GM12865 (cell line): ENCODE data around the gene TBC1D4.
"Not testable (repeated sequence)": the region's sequence is repeated elsewhere in the genome, so short reads cannot be mapped to it uniquely, and the experiment has no call there.

Source experiments
- DNase-seq: peaks from one replicate; pipeline ENCODE4 v3.0.0; 2010; ENCODE audit warnings: low read depth
- H3K4me3 ChIP-seq: 2 replicates; pipeline ENCODE4 v1.5.1; 2011; ENCODE audit warnings: mild to moderate bottlenecking, low read depth, low read length, control low read depth
- TF ChIP-seq, protein P1 (sequence below): IDR thresholded peaks from 2 replicates; pipeline ENCODE4 v1.5.1; 2011; ENCODE audit warnings: low read length, control low read depth, low read depth, inconsistent platforms; ENCODE audit not compliant: insufficient read depth; ENCODE audit errors: missing control alignments

Gene TBC1D4

DNA sequence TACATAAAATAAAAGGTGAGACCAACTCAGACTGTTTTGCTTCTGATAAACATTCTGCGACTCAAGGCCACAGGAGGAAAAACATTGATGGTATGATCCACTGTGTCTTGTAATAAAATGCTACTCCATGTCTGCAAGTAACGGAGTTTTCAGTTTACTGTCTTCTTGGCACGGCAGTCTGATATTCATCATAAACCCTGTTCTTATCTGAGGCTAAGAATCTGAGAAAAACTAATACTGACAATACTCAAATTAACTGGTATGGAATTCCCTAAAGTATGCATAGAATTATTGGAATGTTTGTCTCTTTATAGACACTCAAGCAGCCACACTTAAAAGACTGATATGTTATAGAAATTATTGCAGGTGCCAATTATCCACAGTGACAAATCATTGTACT, 125.5 kb downstream of the TBC1D4 start:
- TF ChIP-seq, protein P1, sequence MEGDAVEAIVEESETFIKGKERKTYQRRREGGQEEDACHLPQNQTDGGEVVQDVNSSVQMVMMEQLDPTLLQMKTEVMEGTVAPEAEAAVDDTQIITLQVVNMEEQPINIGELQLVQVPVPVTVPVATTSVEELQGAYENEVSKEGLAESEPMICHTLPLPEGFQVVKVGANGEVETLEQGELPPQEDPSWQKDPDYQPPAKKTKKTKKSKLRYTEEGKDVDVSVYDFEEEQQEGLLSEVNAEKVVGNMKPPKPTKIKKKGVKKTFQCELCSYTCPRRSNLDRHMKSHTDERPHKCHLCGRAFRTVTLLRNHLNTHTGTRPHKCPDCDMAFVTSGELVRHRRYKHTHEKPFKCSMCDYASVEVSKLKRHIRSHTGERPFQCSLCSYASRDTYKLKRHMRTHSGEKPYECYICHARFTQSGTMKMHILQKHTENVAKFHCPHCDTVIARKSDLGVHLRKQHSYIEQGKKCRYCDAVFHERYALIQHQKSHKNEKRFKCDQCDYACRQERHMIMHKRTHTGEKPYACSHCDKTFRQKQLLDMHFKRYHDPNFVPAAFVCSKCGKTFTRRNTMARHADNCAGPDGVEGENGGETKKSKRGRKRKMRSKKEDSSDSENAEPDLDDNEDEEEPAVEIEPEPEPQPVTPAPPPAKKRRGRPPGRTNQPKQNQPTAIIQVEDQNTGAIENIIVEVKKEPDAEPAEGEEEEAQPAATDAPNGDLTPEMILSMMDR: no peak
- no peak overlapping the region for H3K4me3 ChIP-seq
- DNase-seq: no peak

DNA sequence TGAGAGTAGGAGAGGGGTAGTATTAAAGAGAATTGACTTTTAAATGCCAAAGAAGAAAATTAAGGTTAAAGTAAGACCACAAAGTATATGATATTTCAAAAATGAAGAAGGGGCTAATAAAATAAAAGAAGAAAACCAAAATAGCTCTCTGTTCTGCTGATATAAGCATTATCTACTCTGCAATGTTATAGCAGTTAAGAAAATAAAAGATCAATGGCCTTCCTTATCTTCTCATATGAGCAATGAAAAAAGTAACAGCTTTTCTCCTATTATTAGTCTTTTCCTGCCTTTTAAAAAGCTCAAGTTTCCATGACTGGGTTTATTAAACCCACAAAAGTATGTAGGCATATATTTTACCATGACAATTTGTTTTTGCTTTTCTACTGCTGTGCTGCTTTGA, 126.4 kb downstream of the TBC1D4 start:
- no peak overlapping the region for H3K4me3 ChIP-seq
- DNase-seq: no peak
- TF ChIP-seq, protein P1: no peak

DNA sequence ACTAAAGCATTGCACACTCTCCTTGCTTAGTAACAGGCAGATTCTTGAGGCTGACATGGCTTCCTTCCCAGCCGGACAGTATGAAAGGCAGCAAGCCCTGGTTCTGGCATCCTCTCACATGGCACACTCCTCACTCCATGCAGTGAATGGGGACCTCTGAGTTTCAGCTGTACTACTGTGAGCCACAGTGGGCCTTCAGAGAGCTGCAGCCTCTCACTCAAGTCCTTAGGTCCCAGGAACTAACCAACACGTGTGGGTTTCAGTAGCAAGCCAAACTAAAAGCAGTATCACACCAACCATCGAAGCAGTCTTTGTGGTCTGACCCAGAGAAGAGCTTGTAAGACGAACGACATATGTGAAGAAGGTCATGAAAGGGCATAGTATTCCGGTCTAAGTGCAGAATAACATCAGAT, 128.2 kb downstream of the TBC1D4 start:
- H3K4me3 ChIP-seq: no peak overlapping the region
- peak; percentile 63 for DNase-seq
- TF ChIP-seq, protein P1: no peak

DNA sequence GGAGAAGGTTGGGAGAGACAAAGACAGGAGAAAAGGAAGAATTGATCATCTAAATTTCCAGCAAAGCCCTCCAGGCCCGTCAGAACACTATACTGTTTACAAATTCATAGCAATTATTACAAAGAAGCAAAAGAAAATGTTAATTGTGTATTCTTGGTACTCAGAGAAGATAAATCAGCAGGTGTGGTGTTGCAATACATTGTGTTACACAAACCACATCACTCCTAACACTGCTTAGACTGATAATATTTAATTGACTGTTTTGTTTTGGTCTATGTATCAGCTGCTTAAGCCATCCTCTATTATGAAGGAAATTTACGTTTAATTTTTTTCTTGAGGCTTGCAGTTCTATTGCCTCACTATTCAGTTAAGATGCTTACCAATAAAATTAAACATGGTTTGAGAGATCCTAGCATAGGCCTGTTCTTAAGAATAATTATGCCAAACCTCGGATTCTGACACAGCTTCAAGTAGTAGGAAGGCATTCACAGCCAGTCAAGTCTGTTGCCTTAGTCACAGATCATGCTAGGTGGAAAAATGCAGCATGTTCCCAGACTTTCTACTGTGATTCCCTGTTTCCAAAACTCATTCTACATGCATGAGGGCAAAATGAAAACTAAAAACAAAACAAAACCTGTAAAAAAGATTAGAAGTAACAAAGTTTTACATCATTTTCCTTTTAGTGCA, 129.2 kb downstream of the TBC1D4 start:
- H3K4me3 ChIP-seq: no peak overlapping the region
- TF ChIP-seq, protein P1: no peak
- no peak for DNase-seq

DNA sequence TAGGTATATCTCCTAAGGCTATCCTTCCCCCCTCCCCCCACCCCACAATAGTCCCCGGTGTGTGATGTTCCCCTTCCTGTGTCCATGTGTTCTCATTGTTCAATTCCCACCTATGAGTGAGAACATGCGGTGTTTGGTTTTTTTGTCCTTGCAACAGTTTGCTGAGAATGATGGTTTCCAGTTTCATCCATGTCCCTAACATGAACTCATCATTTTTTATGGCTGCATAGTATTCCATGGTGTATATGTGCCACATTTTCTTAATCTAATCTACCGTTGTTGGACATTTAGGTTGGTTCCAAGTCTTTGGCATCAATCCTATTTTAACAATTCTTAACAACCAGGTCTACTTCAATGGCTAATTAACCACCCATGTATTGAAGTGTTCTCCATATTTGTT, 130.4 kb downstream of the TBC1D4 start:
- H3K4me3 ChIP-seq, DNase-seq: not testable (repeated sequence)

DNA sequence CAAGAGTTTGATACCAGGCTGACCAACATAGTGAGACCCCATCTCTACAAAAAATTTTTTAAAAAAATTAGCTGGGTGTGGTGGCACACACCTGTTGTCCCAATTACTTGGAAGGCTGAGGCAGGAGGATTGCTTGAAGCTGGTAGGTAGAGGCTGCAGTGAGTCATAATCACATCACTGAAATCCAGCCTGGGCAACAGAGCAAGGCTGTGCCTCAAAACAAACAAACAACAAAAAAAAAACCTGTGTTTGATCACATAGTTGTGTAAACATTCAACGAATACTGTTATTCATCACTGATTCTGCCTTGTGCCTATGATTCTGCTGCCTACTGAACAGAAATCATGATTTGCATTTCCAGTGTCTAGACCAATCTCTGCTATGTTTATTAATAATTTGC, 134.0 kb downstream of the TBC1D4 start:
- no peak for DNase-seq
- H3K4me3 ChIP-seq: no peak overlapping the region
- TF ChIP-seq, protein P1: no peak

DNA sequence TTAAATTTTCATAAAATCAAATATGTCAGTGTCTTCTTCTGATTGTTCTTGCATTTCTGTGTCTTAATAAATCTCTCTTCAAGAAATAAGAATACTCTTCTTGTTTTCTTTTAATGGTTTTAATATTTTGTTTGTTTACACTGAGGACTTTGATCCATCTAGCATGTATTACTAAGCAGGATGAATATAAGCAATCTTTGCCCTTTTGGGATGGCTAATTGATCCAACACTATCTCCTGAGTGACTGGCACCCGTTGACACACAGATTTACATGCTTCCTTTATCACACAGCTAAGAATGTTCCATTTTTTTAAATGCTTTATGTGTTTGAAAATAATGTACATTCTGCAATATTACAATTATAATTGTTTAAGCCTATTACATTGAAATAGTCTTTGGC, 134.5 kb downstream of the TBC1D4 start:
- TF ChIP-seq, protein P1: no peak
- no peak overlapping the region for H3K4me3 ChIP-seq
- no peak for DNase-seq

DNA sequence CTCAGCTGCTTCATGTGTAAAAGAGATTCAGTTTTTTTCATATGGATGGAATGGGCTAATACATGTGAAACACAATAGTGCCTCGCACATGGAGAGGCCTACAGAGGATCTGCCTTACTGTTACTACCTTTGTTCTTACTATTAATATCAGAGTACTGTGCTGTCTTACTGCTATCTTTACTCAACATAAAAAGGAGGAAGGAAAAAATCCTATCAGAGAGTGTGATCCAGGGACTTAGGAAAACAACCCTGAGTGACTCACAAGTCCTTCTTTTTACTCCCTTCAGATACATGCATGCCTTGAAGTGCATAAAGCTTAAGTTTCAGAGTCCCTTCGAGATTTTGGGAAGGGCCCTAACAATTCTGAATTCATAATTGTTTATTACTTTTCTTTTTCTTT, 136.8 kb downstream of the TBC1D4 start:
- TF ChIP-seq, protein P1: no peak
- DNase-seq: no peak
- no peak overlapping the region for H3K4me3 ChIP-seq
